Kidney (tissue), 14 donors: ENCODE data around the gene CDK13. TPM values are rescaled to one million over a fixed set of nuclear protein-coding genes. Genes with fewer than 3 reads are reported as not detected.

Source experiments
- DNase-seq, 5 donors: peaks; one replicate each; pipeline ENCODE4 v3.0.0-alpha.2; 2013 to 2020
- FAIRE-seq: peaks from 2 replicates; lab custom pipeline; 2012; peaks lifted over from hg19 to GRCh38; lab: Jason Lieb, UNC
- H3K27ac ChIP-seq, 2 donors: one replicate each; pipeline ENCODE4 v1.7.0; 2013; ENCODE audit warnings: low read depth in 2 of 2, low read length in 2 of 2, inconsistent platforms in 1 of 2
- H3K27me3 ChIP-seq: one replicate; pipeline ENCODE4 v1.7.1; 2013; ENCODE audit warnings: low read length, inconsistent platforms; ENCODE audit not compliant: control insufficient read depth, insufficient read depth
- H3K36me3 ChIP-seq, 3 donors: one replicate each; pipeline versions ENCODE4 v1.7.0 to v1.7.1; 2013; ENCODE audit warnings: low read length in 3 of 3, control low read depth in 1 of 3, inconsistent platforms in 1 of 3; ENCODE audit not compliant: insufficient read depth in 3 of 3, control insufficient read depth in 2 of 3
- H3K4me1 ChIP-seq, 3 donors: one replicate each; pipeline versions ENCODE4 v1.7.0 to v1.7.1; 2013; ENCODE audit warnings: low read length in 3 of 3, inconsistent platforms in 1 of 3, low read depth in 1 of 3; ENCODE audit not compliant: control insufficient read depth in 2 of 3, insufficient read depth in 2 of 3
- H3K4me3 ChIP-seq, 3 donors: one replicate each; pipeline versions ENCODE4 v1.7.0 to v1.8.1; 2013; ENCODE audit warnings: low read length in 3 of 3, control low read depth in 1 of 3, inconsistent platforms in 1 of 3
- H3K9ac ChIP-seq, 3 donors: one replicate each; pipeline versions ENCODE4 v1.7.0 to v1.7.1; 2013; ENCODE audit warnings: low read length in 3 of 3, control low read depth in 1 of 3, inconsistent platforms in 1 of 3
- H3K9me3 ChIP-seq, 3 donors: one replicate each; pipeline versions ENCODE4 v1.7.0 to v1.7.1; 2013; ENCODE audit warnings: low read length in 3 of 3, control low read depth in 1 of 3, inconsistent platforms in 1 of 3; ENCODE audit not compliant: control insufficient read depth in 2 of 3, insufficient read depth in 1 of 3
- CTCF ChIP-seq: IDR thresholded peaks from 3 replicates; pipeline ENCODE4 v1.5.1; 2012; ENCODE audit warnings: mild to moderate bottlenecking, moderate library complexity, borderline replicate concordance; ENCODE audit not compliant: insufficient read depth; ENCODE audit errors: extremely low read depth
- intact Hi-C: fragments of 100-400 bp; cut with DNase I; formaldehyde crosslinking; loops from one replicate; pipeline ENCODE4 v1.11.1; 2022
- polyA plus RNA-seq: library from polyadenylated mRNA; stranded (reverse); fragments of 350-450 nt; fragmentation: Illumina TruSeq; extraction: RNeasy Lipid Tissue Mini Kit (QIAGEN cat#74804); gene quantifications from one replicate; pipeline ENCODE4 v1.2.3, GENCODE V29; 2014; ENCODE audit warnings: low read depth, low replicate concordance; ENCODE audit not compliant: insufficient read depth
- total RNA-seq: library from RNA; stranded (reverse); fragmentation: NEBNext Ultra II Directional; extraction: Animal tissue kit (Norgen Biotek cat#: 25700); gene quantifications from one replicate; pipeline ENCODE4 v1.2.1, GENCODE V29; 2021
- donor health status: control.
- donor health status: control.
- donor health status: control.
- donor health status: control.
- donor health status: control.
- donor health status: DM: yes; HTN: yes; CAD: no.
- donor health status: Normal renal cell carcinoma (clear cell type).

CDK13 gene
- total and polyA plus RNA-seq, 2 donors from 2014 or later: 15.5 to 50.9 TPM

DNA sequence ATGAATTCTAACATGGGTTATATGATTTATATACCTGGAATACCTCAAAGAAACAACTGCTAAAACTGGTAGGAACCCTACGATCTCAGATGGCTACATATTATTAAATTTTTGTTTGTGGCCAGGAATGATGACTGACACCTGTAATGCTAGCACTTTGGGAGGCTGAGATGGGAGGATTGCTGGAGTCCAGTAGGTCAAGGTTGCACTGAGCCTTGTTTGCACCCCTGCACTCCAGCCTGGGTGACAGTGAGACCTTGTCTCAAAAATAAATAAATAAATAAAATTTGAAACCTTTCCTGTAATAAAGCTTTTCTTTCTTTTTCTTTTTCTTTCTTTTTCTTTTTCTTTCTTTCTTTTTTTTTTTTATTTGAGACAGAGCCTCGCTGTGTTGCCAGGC is 123.2 kb downstream of the CDK13 start:
- Histone ChIP-seq H3K36me3 (no peaks in the 10 kb centered on the region), H3K27me3 (no peaks in the 10 kb centered on the region), H3K9me3 (no peaks in the 10 kb centered on the region), H3K4me1 (no peaks in the 10 kb centered on the region), H3K9ac (no peak overlapping the region), H3K4me3 (no peak overlapping the region), H3K27ac (no peak overlapping the region)
- FAIRE-seq (no peak), DNase-seq (no peak)
- no peak for TF ChIP-seq CTCF
- intact Hi-C loops: no loop called here

DNA sequence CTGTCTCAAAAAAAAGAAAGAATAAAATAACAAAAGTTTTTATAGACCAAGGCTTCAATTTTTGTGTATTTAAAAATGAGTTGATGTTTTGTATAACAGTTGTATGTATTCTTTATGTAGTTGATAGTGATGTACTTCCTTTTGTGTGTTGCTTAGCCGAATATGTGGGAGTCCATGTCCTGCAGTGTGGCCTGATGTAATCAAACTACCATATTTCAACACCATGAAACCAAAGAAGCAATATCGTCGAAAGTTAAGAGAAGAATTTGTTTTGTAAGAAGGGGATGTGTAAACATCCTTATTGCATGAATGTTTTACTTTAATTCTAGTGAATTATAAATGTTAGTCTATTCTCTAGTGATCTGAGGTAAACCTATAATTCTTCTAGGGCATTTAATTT is 127.8 kb downstream of the CDK13 start:
- no peak for TF ChIP-seq CTCF
- Histone ChIP-seq H3K4me3 (no peak overlapping the region), H3K9ac (no peak overlapping the region), H3K27ac (no peak overlapping the region), H3K4me1 (no peaks in the 10 kb centered on the region), H3K36me3 (peaks cover 0 to 4% (median 0%) of the 10 kb centered on the region in 3 donors), H3K27me3 (no peaks in the 10 kb centered on the region), H3K9me3 (no peaks in the 10 kb centered on the region)
- DNase-seq (no peak), FAIRE-seq (no peak)
- intact Hi-C loops: no loop called here

DNA sequence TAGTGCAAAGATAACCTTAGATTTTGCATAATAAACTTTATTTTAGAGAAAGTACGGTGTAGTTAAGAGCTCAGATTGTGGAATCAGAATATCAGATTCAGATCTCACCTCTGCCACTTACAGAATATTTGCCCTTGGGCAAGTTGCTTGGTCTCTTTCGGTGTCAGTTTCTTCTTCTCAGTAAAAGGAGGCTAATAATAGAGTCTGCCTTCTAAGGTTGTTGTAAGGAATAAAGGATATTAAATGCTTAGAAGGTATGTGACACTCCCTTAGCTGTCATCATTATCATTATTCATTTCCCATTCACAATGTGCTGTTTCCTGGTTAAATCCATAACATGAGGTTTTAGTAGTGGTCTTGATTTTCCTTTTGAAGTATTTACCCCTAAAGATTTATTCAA is 142.1 kb downstream of the CDK13 start:
- DNase-seq (no peak), FAIRE-seq (no peak)
- H3K36me3 ChIP-seq: peaks cover 15 to 23% (median 20%) of the 10 kb centered on the region in 3 donors

More for the DNA sequence above, 142.1 kb downstream of the CDK13 start:
- intact Hi-C loops: no loop called here
- no peak for TF ChIP-seq CTCF
- no peaks in the 10 kb centered on the region for H3K9me3 ChIP-seq
- no peaks in the 10 kb centered on the region for H3K4me1 ChIP-seq
- no peak overlapping the region for H3K27ac ChIP-seq
- no peaks in the 10 kb centered on the region for H3K27me3 ChIP-seq
- H3K9ac ChIP-seq: no peak overlapping the region
- H3K4me3 ChIP-seq: no peak overlapping the region
